Measurements from ENCODE around the gene BNIPL.

DNA sequence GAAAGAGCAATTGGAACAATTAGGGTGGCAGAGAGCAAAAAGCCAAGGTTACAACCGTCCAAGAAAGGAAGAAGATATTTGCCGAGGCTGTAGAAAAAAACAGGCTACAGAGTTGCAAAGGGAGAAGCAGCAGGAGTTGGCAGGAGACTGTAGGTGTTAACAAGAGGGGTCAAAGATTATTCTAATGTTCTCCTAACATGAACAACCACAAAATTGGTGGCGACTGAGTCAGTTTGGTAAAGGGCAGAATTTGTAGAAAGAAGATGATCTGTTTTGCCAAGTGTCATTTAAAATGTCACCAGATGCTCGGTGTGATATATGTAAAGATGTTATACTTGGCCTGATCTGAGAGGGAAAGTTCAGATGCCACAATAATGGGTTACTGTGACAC is 28.5 kb upstream of the BNIPL start:
- no peak for TF ChIP-seq POLR2A (IDR thresholded peaks at IDR 0.05)
- no peak for TF ChIP-seq CTCF (IDR thresholded peaks at IDR 0.05)
